Esophagus muscularis mucosa (tissue), 3 donors: ENCODE results near the gene MPPED1.

Source experiments
- CTCF ChIP-seq, 3 experiments: fragments of 200-600 bp in 2 of 3; fragments of 450-650 bp in 1 of 3; sonication (generic) in 2 of 3; IDR thresholded peaks; one replicate each; pipeline ENCODE4 v1.5.1; 2017 to 2019; ENCODE audit warnings: antibody characterized with exemption in 3 of 3, mild to moderate bottlenecking in 2 of 3, moderate library complexity in 1 of 3
- POLR2A ChIP-seq: fragments of 450-650 bp; IDR thresholded peaks from one replicate; pipeline ENCODE4 v1.6.1; 2017; ENCODE audit warnings: antibody characterized with exemption, moderate library complexity, mild to moderate bottlenecking, low read depth
- POLR2AphosphoS5 ChIP-seq, 2 donors: sonication (generic); formaldehyde crosslinking; IDR thresholded peaks; one replicate each; pipeline ENCODE4 v1.6.1; 2017; ENCODE audit warnings: antibody characterized with exemption in 2 of 2

GRCh38 chr22:43534916-43535315, 123.1 kb downstream of the MPPED1 start:
- no peak for TF ChIP-seq POLR2AphosphoS5 (IDR thresholded peaks at IDR 0.05)
- TF ChIP-seq CTCF (IDR thresholded peaks at IDR 0.05), result no peak
- TF ChIP-seq POLR2A, result no peak
